K562 (cell line): Measurements from ENCODE around the gene UNC50.

Experiments
- EP300 ChIP-seq: IDR thresholded peaks from 2 replicates; pipeline ENCODE4 v1.6.1; 2012; ENCODE audit warnings: low read length, improper control_type of control experiment
- EZH2 ChIP-seq: IDR thresholded peaks from 2 replicates; pipeline ENCODE4 v1.6.1; 2012; ENCODE audit warnings: low read depth, mild to moderate bottlenecking, inconsistent platforms, low read length, borderline replicate concordance
- PHF8 ChIP-seq: fragments of 200-600 bp; sonication (generic); IDR thresholded peaks from 2 replicates; pipeline ENCODE4 v1.6.1; 2012; ENCODE audit warnings: mixed run types, mild to moderate bottlenecking, inconsistent platforms, low read length, moderate library complexity, borderline replicate concordance
- ZNF121 ChIP-seq: sonication (generic); formaldehyde crosslinking; conservative IDR thresholded peaks from 2 replicates; pipeline ENCODE4 v1.8.0; 2022; ENCODE audit warnings: missing genetic modification reagents
- ZNF274 ChIP-seq: IDR thresholded peaks from 2 replicates; pipeline ENCODE4 v1.6.1; 2011; ENCODE audit warnings: low read depth, mild to moderate bottlenecking, low read length, moderate library complexity, borderline replicate concordance
- ZNF561 ChIP-seq: fragments of 450-650 bp; formaldehyde crosslinking; conservative IDR thresholded peaks from 2 replicates; pipeline ENCODE4 v1.4.0; 2020; ENCODE audit warnings: mild to moderate bottlenecking, moderate library complexity
- TF ChIP-seq, protein P1 (sequence below), 3 experiments: IDR thresholded peaks in 2 of 3; conservative IDR thresholded peaks in 1 of 3; 2 replicates each; pipeline ENCODE4 v1.5.1; 2011 to 2012; ENCODE audit warnings: low read length in 3 of 3, mild to moderate bottlenecking in 3 of 3, control low read depth in 2 of 3, improper control_type of control experiment in 1 of 3, inconsistent platforms in 1 of 3, low read depth in 1 of 3, mixed read lengths in 1 of 3, moderate library complexity in 1 of 3; ENCODE audit not compliant: insufficient read depth in 2 of 3

DNA sequence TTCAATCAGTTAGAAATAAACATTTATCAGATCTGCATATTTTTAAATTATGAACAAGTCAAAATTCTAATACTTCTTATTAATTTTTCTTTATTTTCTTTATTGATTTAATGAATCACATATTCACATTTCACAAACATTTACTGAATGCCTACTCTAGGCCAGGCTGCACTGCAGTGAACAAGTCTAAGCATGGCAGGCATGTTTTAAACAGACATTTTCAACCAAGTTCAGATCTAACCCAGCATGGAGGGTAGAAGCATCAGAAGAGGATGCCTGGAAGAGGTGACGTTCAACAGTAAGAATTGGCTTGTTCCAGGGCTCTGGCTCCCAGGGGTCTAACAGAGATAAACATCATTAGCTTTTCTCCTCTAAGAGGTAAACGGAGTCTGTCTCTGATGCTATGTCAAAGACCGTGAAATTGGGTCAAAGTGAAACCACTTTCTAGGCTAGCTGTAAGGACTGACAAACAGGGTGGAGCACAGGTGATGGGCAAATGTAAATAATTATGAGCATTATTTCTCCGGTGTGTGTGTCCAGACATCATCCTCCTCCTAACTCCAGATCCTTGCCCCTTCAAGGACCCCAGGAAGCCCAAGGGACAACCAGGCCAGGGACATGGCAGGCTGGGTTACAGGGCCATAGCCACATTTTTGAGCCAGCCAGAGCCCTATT, 50.6 kb downstream of the UNC50 start:
- TF ChIP-seq ZNF274 (no peak), ZNF561 (CRISPR knock-in tag) (no peak), ZNF121 (CRISPR knock-in tag) (no peak), PHF8 (no peak), EZH2 (no peak), EP300 (no peak)
- TF ChIP-seq, protein P1, sequence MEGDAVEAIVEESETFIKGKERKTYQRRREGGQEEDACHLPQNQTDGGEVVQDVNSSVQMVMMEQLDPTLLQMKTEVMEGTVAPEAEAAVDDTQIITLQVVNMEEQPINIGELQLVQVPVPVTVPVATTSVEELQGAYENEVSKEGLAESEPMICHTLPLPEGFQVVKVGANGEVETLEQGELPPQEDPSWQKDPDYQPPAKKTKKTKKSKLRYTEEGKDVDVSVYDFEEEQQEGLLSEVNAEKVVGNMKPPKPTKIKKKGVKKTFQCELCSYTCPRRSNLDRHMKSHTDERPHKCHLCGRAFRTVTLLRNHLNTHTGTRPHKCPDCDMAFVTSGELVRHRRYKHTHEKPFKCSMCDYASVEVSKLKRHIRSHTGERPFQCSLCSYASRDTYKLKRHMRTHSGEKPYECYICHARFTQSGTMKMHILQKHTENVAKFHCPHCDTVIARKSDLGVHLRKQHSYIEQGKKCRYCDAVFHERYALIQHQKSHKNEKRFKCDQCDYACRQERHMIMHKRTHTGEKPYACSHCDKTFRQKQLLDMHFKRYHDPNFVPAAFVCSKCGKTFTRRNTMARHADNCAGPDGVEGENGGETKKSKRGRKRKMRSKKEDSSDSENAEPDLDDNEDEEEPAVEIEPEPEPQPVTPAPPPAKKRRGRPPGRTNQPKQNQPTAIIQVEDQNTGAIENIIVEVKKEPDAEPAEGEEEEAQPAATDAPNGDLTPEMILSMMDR (IDR thresholded peaks at IDR 0.05 in 2 of 3, conservative IDR thresholded peaks at IDR 0.05 in 1 of 3; ENCODE audit: insufficient read depth in 2 of 3, low read depth in 1 of 3, low read length in 3 of 3): no peak
